ENCODE measurements around the gene CDH4. TPM values are rescaled to one million over a fixed set of nuclear protein-coding genes. Genes with fewer than 3 reads are reported as not detected.

The CDH4 gene
- total RNA-seq, 2 experiments from 2014 or later = 0.06 to 0.08 TPM

GRCh38 chr20:61513124-61514017 is 261.3 kb downstream of the CDH4 start:
- DNase-seq = no peak
- H3K4me1 Mint-ChIP-seq = no peaks in the 10 kb centered on the region

GRCh38 chr20:61514018-61514365 is 261.9 kb downstream of the CDH4 start:
- Mint-ChIP-seq H3K27ac (no peak overlapping the region), H3K36me3 (no peaks in the 10 kb centered on the region), H3K9me3 (no peaks in the 10 kb centered on the region), H3K4me3 (no peak overlapping the region), H3K4me1 (no peaks in the 10 kb centered on the region), H3K27me3 (peaks cover 4% of the 10 kb centered on the region)
- DNase-seq = no peak

More at GRCh38 chr20:61513124-61514017, 261.3 kb downstream of the CDH4 start:
- peaks cover 4% of the 10 kb centered on the region for H3K27me3 Mint-ChIP-seq
- H3K4me3 Mint-ChIP-seq = no peak overlapping the region
- no peaks in the 10 kb centered on the region for H3K9me3 Mint-ChIP-seq
- no peak overlapping the region for H3K27ac Mint-ChIP-seq
- no peaks in the 10 kb centered on the region for H3K36me3 Mint-ChIP-seq

- Mint-ChIP-seq H3K36me3 (no peaks in the 10 kb centered on the region), H3K27ac (no peak overlapping the region), H3K27me3 (peaks cover 4% of the 10 kb centered on the region), H3K4me1 (no peaks in the 10 kb centered on the region), H3K4me3 (no peak overlapping the region), H3K9me3 (no peaks in the 10 kb centered on the region)
- no peak for DNase-seq
These were observed 262.3 kb downstream of the CDH4 start for GRCh38 chr20:61514396-61514795.

- Mint-ChIP-seq H3K27ac (no peak overlapping the region), H3K4me3 (no peak overlapping the region), H3K9me3 (no peaks in the 10 kb centered on the region), H3K36me3 (no peaks in the 10 kb centered on the region), H3K4me1 (no peaks in the 10 kb centered on the region), H3K27me3 (peaks cover 4% of the 10 kb centered on the region)
- DNase-seq = no peak
These were observed 262.9 kb downstream of the CDH4 start for GRCh38 chr20:61514805-61515505.

GRCh38 chr20:61515922-61516321 is 263.9 kb downstream of the CDH4 start:
- no peak overlapping the region for H3K27ac Mint-ChIP-seq
- no peaks in the 10 kb centered on the region for H3K36me3 Mint-ChIP-seq
- H3K4me1 Mint-ChIP-seq = no peaks in the 10 kb centered on the region
- no peak overlapping the region for H3K4me3 Mint-ChIP-seq
- H3K27me3 Mint-ChIP-seq = peaks cover 4% of the 10 kb centered on the region
- H3K9me3 Mint-ChIP-seq = no peaks in the 10 kb centered on the region
- DNase-seq = no peak

GRCh38 chr20:61516346-61517208 is 264.5 kb downstream of the CDH4 start:
- no peak for DNase-seq

GRCh38 chr20:61517419-61517818 is 265.4 kb downstream of the CDH4 start:
- peaks cover 4% of the 10 kb centered on the region for H3K27me3 Mint-ChIP-seq
- H3K36me3 Mint-ChIP-seq = no peaks in the 10 kb centered on the region
- no peak for DNase-seq
- H3K9me3 Mint-ChIP-seq = no peaks in the 10 kb centered on the region
- H3K4me1 Mint-ChIP-seq = no peaks in the 10 kb centered on the region
- no peak overlapping the region for H3K4me3 Mint-ChIP-seq
- H3K27ac Mint-ChIP-seq = no peak overlapping the region

More at GRCh38 chr20:61516346-61517208, 264.5 kb downstream of the CDH4 start:
- no peak overlapping the region for H3K27ac Mint-ChIP-seq
- H3K36me3 Mint-ChIP-seq = no peaks in the 10 kb centered on the region
- H3K27me3 Mint-ChIP-seq = peaks cover 4% of the 10 kb centered on the region
- no peak overlapping the region for H3K4me3 Mint-ChIP-seq
- no peaks in the 10 kb centered on the region for H3K4me1 Mint-ChIP-seq
- no peaks in the 10 kb centered on the region for H3K9me3 Mint-ChIP-seq

GRCh38 chr20:61518424-61518951 is 266.4 kb downstream of the CDH4 start:
- no peak overlapping the region for H3K27ac Mint-ChIP-seq
- H3K9me3 Mint-ChIP-seq = no peaks in the 10 kb centered on the region
- DNase-seq = no peak
- no peaks in the 10 kb centered on the region for H3K4me1 Mint-ChIP-seq
- no peak overlapping the region for H3K4me3 Mint-ChIP-seq
- H3K36me3 Mint-ChIP-seq = no peaks in the 10 kb centered on the region
- peaks cover 4% of the 10 kb centered on the region for H3K27me3 Mint-ChIP-seq

GRCh38 chr20:61519488-61519887 is 267.4 kb downstream of the CDH4 start:
- Mint-ChIP-seq H3K4me1 (no peaks in the 10 kb centered on the region), H3K27me3 (peaks cover 4% of the 10 kb centered on the region), H3K36me3 (no peaks in the 10 kb centered on the region), H3K9me3 (no peaks in the 10 kb centered on the region), H3K27ac (no peak overlapping the region), H3K4me3 (no peak overlapping the region)
- no peak for DNase-seq

- H3K9me3 Mint-ChIP-seq = no peaks in the 10 kb centered on the region
- H3K27me3 Mint-ChIP-seq = peaks cover 4% of the 10 kb centered on the region
- H3K36me3 Mint-ChIP-seq = no peaks in the 10 kb centered on the region
- H3K27ac Mint-ChIP-seq = no peak overlapping the region
- H3K4me3 Mint-ChIP-seq = no peak overlapping the region
- no peak for DNase-seq
- H3K4me1 Mint-ChIP-seq = no peaks in the 10 kb centered on the region
These were observed 268.2 kb downstream of the CDH4 start for GRCh38 chr20:61520076-61520892.

GRCh38 chr20:61520893-61521460 is 268.9 kb downstream of the CDH4 start:
- Mint-ChIP-seq H3K4me3 (no peak overlapping the region), H3K9me3 (no peaks in the 10 kb centered on the region), H3K4me1 (no peaks in the 10 kb centered on the region), H3K27me3 (no peaks in the 10 kb centered on the region), H3K36me3 (no peaks in the 10 kb centered on the region), H3K27ac (no peak overlapping the region)
- no peak for DNase-seq

- Mint-ChIP-seq H3K9me3 (no peaks in the 10 kb centered on the region), H3K27me3 (no peaks in the 10 kb centered on the region), H3K4me1 (no peaks in the 10 kb centered on the region), H3K27ac (no peak overlapping the region), H3K4me3 (no peak overlapping the region), H3K36me3 (no peaks in the 10 kb centered on the region)
- no peak for DNase-seq
These were observed 269.8 kb downstream of the CDH4 start for GRCh38 chr20:61521687-61522420.

GRCh38 chr20:61522498-61523090 is 270.5 kb downstream of the CDH4 start:
- Mint-ChIP-seq H3K9me3 (no peaks in the 10 kb centered on the region), H3K27ac (no peak overlapping the region), H3K4me1 (no peaks in the 10 kb centered on the region), H3K36me3 (no peaks in the 10 kb centered on the region), H3K4me3 (no peak overlapping the region), H3K27me3 (no peaks in the 10 kb centered on the region)
- DNase-seq = no peak

Data from activated naive CD8-positive, alpha-beta T cell treated with anti-CD3 and anti-CD28 coated beads for 36 hours (primary cell).